CD4-positive, alpha-beta T cell treated with Interleukin-10 for 1 hour (primary cell): ENCODE results near the gene TRIO.
"Not testable (repeated sequence)": the region's sequence is repeated elsewhere in the genome, so short reads cannot be mapped to it uniquely, and the experiment has no call there.

Experiments
- DNase-seq: peaks from one replicate; pipeline ENCODE4 v3.0.0-alpha.2; 2020

TRIO gene

DNA sequence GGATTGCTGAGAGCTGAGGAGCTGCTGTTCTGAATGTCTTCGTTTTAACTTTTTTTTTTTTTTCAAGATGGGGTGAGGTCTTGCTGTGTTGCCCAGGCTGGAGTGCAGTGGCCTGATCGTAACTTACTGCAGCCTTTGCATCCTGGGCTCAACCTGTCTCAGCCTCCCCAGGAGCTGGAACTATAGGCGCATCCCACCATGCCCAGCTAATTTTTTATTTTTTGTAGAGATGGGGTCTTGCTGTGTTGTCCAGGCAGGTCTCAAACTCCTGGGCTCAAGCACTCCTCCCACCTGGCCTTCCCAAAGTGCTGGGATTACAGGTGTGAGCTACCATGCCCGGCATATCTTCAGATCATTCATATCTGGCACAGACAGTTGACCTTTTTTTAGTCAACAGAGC is 46.5 kb downstream of the TRIO start:
- DNase-seq: no peak

DNA sequence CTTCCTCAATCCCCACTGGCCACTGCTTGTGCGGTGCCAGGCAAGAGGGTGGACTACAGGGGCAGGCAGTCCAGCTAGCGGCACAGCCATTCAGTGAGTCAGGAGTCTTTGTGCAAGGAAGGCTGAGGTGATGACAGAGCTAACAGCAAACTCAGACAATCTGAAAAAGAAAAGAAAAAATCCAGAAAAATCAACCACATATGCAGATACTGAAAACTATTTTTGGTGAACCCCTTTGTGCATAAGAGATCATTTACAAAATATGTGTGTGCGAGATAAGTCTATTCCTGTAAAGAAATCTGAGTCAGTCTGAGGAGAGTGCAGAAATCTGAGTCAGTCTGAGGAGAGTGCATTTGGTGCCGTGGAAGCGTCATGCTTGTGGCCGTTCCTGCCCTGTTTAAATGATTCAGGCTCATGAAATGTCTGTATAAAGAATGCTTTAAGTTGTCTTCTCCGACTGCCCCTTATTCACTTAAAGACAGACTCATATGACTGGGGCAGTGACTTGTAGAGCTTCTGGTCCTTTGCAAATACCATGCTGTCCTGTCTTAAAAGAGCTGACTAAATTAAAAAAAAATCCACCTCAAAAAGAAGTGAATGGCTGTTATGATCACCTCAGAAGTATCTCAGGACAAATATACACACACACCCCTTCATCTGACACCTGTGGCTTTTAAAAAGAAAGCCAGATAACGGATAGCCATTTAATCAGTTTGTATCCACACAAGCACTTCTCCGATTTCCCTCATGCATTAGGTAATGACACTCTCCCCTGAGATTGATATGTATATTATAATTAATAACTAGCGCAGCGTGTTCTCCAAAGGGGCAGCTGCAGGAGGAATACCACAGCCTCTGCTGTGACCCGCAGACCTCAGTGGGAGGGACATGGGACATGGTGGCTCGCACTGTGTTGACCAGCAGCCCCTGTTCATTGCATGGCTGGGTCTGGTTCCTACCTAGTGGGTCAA is 47.3 kb downstream of the TRIO start:
- no peak for DNase-seq

DNA sequence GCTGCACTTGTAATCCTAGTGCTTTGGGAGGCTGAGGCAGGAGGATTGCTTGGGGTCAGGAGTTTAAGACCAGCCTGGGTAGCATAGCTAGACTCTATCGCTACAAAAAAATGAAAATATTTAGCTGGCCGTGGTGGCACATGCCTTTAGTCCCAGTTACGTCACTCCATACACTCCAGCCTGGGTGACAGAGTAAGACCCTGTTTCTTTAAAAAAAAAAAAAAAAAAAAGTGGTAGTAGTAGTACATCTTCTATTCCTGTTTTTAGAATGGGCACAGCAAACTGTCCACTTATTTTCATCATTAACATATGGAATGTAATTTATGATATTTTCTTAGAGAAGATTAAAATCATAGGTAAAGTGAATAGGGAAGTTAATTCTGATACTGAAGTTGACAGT is 48.2 kb downstream of the TRIO start:
- DNase-seq: no peak

- DNase-seq: no peak
These were observed 50.4 kb downstream of the TRIO start for GRCh38 chr5:14193496-14193895.

DNA sequence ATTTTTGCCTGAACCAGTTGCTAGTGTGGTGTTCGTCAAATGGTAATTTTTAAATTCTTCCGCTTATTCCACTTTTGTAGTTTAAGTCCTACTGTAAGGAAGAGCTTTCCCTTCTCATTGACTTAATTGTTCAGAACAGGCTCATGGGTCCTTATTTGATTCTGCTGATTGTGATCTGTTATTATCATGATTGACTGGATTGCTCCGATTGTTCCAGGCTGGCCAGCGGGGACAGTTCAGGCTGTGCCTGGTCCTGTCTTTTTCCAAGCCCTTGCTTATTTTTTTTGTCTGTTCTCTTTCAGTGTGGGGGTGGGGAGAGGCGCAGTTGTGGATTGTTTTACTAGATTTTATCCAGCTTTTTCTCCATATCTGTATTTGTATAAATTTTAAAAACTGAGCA is 52.4 kb downstream of the TRIO start:
- DNase-seq: no peak

DNA sequence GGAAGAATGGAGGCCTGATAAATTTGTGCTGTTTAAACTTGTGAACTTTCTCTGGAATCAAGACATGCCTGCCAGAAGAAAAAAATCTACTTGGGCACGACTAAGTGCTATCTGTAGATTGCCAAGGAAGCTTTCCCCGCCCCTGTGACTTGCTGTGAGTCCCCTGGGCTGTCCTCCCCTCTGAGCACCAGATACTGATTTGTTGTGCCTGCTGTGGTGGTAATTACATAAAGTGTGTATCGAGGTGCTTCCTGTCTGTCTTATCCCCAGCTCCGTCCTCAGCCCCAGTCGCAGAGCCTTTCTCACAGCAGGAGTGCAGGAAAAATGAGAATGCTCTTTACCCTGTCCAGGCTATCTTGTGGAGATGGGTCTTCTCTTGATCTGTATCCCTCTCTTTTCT is 53.9 kb downstream of the TRIO start:
- DNase-seq: no peak

DNA sequence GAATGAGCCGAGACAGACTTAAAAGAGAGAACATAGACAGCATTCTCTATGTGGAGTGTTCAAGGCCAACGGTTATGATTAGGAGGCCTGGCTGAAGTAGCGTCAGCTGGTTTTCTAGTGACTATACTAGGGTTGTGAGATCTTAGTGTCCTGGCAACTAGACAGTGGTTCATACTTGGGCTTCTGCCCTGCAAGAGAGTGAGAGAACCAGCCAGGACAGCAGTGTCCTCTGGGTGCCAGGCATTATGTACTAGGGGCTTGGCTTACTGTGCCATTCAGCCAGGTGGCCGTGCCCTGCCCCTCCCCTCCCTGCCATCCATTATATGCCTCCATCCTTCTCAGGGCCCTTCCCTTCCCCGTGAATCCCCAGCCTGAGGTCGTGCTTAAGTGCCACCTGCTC is 56.8 kb downstream of the TRIO start:
- no peak for DNase-seq

GRCh38 chr5:14200312-14200990 is 57.3 kb downstream of the TRIO start:
- no peak for DNase-seq

DNA sequence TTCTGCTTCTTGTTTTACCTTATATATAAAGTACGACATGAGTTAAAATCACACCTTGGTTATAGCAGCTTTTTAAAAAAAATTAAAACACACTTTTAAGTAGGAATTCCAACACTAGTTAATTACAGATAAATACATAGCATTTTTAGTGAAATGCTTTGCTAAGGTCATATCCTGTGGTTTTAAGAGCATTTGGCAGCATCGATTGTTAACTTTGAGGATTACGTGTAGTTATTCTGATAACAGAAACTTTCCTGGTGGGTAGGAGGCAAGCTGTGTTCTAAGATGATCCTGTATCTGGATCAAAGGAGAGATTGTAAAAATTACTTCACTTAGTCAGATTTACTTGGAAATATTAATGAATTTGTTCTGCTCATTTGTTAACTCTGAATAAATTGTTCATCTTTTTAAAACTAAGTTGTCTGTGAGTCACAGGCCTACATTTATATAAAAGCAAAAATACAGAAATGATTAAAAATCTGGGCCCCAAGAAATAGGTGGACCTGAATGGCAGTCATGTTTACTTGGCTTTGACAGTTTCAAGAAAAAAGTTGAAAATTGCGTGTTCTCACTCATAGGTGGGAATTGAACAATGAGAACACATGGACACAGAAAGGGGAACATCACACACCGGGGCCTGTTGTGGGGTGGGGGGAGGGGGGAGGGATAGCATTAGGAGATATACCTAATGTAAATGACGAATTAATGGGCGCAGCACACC is 58.3 kb downstream of the TRIO start:
- DNase-seq: no peak

DNA sequence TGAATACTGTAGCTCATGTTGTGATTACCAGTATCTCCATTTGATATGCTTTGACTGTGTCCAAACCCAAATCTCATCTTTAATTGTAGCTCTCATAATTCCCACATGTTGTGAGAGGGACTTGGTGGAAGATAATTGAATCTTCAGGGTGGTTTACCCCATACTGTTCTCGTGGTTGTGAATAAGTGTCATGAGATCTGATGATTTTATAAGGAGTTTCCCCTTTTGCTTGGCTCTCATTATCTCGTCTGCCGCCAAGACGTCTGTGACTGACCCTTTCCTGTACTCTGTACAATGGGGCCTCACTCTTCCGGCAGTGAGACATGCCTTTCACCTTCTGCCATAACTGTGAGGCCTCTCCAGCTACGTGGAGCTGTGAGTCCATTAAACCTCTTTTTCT is 59.3 kb downstream of the TRIO start:
- no peak for DNase-seq

GRCh38 chr5:14204011-14204670 is 61.0 kb downstream of the TRIO start:
- DNase-seq: no peak

DNA sequence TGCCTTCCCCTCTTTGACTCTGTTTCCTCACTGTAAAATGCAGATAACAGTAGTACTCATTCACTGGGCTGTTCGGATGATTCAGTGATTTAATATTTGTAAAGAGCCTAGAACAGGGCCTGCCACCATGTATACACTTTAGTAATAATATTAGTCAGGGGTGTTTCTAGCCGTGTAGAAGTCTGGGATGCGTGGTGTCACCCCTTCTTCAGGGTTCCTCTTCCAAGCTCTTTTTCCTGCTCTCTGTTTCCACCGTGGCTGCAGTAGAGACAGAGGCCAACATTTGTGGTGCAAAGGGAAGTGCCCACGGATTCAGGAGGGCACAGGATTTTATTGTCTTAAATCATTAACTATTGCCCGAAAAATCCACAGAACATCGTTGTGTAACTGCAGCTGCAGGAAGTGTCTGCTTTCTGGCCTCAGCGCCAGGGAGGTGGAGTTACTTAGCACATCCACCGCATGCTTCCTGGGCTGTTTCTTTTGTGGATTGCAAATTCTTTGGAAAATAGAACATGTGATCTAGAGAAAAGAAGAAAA is 61.7 kb downstream of the TRIO start:
- DNase-seq: no peak

DNA sequence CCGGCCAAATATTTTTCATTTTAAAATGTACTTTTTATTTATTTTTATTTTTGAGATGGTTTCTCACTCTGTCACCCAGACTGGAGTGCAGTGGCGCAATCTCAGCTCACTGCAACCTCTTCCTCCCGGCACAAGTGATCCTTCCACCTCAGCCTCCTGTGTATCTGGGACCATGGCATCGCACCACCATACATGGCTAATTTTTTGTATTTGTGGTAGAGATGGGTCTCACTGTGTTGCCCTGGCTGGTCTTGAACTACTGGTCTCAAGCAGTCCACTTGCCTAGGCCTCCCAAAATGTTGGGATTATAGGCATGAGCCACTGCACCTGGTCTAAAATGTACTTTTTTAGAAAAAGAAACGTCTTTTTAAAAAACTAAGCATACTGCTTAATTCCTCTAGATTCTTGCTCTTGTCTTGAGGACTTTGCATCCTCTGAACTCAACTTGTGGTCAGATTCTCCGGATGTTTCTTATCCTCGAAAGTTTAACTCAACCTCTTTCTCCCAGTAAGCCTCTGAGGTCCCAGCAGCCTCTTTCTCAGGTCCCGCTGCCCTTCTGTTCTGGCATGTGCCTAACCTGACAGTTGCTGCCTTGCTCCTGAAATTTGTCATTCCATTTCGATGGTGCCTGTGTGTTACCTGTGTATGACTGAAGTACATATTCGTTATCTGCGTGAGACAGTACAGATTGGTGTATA is 63.0 kb downstream of the TRIO start:
- no peak for DNase-seq

- not testable (repeated sequence) for DNase-seq
These were observed 64.3 kb downstream of the TRIO start for GRCh38 chr5:14207428-14207827.

DNA sequence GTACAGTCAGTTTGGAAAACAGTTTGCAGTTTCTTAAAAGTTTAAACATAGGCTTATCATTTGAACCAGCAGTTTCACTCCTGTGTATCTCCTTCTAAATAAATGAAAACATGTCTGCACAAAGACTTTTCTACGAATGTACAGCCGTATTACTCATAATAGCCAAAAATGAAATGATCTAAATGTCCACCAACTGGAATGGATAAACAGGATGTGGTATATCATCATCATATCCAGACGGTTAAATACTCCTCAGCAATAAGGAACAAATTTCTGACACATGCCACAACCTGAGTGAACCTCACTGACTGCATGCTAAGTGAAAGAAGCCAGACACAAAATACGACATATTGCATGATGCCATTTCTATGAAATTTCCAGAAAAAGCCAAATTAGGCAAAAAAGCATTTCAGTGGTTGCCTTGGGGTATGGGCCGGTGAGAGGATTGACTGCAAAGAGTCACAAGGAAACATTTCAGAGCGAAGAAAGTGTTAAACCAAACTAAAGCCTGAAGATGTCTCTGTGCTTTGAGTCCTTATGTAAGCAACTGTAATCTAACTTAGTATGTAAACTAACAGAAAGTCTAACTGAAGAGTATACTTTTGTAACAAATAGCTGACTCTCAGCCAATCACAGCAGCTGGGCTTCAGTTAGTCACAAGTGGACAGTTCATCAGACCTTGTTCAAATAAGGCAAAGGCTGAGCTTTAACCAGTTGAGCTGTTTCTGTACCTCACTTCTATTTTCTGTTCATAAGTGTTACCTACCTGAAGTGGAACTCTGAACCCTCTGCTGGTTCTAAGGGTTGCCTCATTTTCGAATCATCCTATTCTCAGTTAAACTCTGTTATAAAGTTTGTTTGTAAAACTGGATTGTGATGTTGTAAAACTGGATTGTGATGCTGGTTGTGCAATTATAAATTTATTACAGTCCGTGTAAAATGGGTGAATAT is 65.2 kb downstream of the TRIO start:
- no peak for DNase-seq

DNA sequence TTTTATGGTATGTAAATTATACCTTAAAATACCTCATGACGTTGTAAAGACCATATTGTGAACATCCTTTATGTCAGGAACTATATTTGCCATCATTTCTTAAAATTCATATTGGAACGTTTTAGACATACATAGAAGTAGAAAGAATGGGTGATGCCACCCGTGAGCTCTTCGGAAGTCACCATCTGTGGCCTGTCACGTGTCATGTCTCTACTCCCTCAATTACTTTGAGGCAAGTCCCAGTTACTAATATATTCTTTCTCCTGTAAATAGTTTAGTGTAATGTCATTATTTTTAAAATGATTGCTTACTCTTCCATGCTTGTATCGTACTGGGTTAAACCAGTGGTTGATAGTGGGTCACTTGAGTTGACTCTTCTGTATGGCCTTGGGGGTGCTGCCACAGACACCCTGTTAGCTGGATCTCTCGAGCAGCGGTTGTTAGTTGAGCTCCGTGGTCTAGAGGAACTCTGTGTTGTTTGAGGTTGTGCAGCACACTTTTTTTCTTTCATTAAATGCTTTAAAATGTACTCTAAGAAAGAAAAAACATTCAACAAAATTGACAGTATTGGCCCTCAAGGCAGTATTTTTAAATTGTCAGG is 66.2 kb downstream of the TRIO start:
- no peak for DNase-seq

GRCh38 chr5:14209836-14210235 is 66.7 kb downstream of the TRIO start:
- DNase-seq: no peak

GRCh38 chr5:14210729-14211128 is 67.6 kb downstream of the TRIO start:
- no peak for DNase-seq

DNA sequence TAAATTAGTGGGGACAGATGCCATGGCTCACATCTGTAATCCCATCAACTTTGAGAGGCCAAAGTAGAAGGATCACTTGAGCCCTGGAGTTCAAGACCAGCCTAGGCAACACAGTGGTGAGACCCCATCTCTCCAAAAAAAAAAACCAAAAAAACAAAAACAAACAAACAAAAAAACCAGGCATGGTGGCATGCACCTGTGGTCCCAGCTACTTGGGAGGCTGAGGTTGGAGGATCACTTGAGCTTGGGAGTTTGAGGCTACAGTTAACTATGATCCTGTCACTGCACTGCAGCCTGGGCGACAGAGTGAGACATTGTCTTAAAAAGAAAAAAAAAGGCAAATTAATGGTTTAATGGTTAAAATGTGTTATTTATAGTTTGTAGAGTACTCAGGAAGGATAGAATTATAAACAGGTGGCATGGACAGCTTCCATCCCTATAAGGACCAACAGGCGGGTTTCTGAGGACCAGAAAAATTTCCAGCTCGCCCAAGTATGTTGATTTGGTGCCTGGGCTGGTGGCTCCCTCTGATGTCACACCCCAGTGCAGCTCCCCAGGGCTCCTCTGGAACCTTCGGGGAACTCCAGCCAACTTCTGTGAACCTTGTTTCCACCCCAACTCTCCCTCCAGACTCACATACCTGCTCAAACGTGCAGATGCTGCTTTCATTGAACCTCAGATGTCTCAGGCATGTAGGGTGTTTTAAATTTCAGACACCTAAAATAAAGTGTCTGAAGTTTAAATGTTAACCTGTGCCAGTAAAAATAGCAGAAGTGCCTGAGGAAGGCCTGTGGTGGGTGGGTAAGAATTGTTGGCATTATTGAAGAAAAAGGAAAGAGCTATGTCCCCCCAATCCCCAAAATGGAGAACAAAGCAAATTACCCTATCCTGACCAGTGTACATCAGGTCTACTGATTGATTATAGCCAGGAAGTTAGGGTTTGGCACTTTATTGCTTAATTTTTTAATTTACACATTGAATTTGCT is 69.0 kb downstream of the TRIO start:
- DNase-seq: no peak
